Stimulated activated CD8-positive, alpha-beta memory T cell treated with anti-CD3 and anti-CD28 coated beads, Interleukin-7, amount 100 ng/mL, for 1 hour (primary cell): ENCODE results near the gene TMEM225B.
"Not testable (repeated sequence)": the region's sequence is repeated elsewhere in the genome, so short reads cannot be mapped to it uniquely, and the experiment has no call there.

Experiments
- DNase-seq, 2 donors: peaks; one replicate each; pipeline ENCODE4 v3.0.0-alpha.2; 2020; ENCODE audit warnings: low read depth in 2 of 2

Gene TMEM225B

GRCh38 chr7:99579281-99579955 is 18.6 kb upstream of the TMEM225B start:
- DNase-seq, result no peak

DNA sequence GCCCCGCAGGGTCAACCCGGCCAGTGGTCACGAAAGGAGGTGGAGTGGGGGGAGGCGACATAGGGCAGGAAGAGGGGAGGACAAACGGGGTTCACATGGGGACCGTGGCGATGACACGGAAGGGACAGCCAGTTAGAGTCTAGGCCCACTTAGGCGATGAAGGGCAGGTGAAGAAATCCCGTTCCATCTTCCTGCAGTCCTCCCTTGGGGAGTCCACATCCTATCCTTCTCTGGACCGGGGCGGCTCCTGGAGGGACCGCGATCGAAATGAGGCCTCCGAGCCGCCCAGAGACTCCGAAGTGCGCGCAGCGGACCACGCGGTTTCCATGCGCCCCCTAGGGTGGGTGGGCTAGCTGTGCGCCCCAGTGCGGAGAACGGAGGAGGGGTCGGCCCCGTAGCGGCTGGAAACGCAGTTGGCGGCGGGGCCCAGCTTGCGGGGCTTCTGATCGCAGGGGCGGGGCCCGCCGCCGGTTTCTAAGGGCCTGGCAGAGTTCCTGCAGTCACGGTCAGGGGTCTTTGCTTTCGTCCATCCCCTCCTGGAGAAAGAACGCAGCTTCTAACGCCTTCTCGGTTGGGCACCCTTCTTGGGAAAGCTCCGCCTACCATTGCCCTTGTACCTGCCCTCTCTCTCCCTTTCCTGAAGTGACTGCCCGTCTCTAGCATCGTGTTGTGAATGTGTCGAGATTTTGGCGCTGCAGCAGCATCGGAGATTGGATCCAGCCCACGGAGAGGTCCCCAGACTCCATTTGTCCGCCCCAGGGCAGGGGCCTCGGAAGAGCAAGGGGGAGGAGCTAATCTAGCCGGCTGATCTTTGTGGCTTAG is 17.9 kb upstream of the TMEM225B start:
- peak; percentile 37 to 45 for DNase-seq

DNA sequence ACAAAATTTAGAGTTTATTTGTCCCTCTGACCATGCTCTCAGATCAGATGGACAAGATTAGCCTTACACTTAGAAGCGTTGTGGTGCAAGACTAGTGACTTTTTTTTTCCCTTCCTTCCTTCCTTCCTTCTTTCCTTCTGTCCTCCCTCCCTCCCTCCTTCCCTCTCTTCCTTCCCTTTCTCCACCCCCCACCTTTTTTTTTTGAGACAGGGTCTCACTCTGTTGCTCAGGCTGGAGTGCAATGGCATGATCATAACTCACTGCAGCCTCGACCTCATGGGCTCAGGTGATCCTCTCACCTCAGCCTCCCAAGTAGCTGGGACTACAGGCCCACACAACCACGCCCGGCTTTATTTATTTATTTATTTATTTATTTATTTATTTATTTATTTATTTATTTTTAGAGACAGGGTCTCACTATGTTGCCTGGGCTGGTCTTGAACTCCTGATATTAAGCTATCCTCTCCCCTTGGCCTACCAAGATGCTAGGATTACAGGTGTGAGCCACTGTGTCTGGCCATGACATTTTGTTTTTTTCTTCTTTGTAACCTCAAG is 17.2 kb upstream of the TMEM225B start:
- DNase-seq, result not testable (repeated sequence)

DNA sequence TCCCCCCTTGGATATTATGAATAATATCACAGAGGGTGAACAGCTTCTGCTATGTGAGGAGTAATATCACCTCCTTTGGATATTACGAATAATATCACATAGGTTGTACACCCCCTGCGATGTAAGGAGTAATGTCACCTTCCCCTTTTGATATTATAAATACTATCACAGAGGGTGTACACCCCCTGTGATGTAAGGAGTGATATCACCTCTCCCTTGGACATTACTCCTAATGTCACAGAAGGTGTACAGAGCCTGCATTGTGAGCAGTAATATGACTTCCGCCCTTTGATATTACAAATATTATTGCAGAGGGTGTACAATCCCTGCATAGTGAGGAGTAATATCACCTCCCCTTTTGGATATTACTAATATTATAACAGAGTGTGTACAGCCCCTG is 9.2 kb upstream of the TMEM225B start:
- no peak for DNase-seq

GRCh38 chr7:99594948-99595745 is 2.9 kb upstream of the TMEM225B start:
- DNase-seq, result no peak

- DNase-seq, result no peak
Measured at GRCh38 chr7:99596408-99596955, 1.6 kb upstream of the TMEM225B start.

DNA sequence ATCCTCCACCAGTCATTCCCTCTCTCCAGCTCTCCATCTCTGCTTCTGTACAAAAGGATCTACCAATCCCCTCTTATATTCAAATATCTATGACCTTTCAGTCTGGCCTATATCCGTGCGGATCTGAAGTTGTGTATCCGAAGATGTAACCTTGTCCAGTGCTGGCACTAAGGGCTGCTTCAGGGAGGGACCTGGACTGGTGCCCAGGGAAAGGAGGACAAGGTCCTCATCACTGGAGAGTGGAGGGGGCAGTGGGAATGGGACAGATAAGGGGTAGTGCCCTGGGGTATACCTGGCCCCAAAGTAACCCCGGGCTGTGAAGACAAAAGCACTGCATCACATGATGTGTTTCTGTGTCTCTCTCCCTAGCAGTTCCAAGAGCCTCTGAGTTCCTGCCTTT is 1.8 kb downstream of the TMEM225B start:
- no peak for DNase-seq

- no peak for DNase-seq
Measured at GRCh38 chr7:99601656-99602310, 3.7 kb downstream of the TMEM225B start.

GRCh38 chr7:99605527-99605926 is 7.5 kb downstream of the TMEM225B start:
- DNase-seq, result no peak

- DNase-seq, result no peak
Measured at GRCh38 chr7:99606531-99606930, 8.5 kb downstream of the TMEM225B start.

- no peak for DNase-seq
Measured at GRCh38 chr7:99607548-99607947, 9.5 kb downstream of the TMEM225B start.

DNA sequence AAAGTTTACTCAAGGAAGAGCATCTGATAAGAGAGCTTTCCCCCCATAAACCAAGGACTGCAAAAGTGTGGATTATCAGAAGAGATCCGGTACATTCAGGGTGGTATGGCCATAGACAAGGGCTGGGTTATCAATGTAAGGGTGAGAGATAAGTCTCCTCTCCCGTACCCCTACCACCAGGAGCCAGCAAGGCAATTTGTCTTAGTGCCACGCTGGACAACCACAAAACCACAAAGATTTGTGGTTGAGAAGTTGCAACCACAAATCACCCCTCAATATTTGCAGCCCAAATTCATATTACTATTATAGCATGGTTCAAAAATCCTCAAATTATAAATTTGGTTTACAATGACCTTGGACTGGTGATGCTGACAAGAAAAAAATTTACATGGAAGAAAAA is 16.4 kb downstream of the TMEM225B start:
- no peak for DNase-seq

- no peak for DNase-seq
Measured at GRCh38 chr7:99615989-99616358, 17.9 kb downstream of the TMEM225B start.

- peak; percentile 65 to 73 for DNase-seq
Measured at GRCh38 chr7:99616359-99617191, 18.5 kb downstream of the TMEM225B start, which contains the start of gene ZSCAN25. TSS of gene ZSCAN25 (plus strand) at chr7:99616946. CDS start at chr7:99619607, 2,661 bp downstream.

- no peak for DNase-seq
Measured at GRCh38 chr7:99617192-99617781, 19.2 kb downstream of the TMEM225B start.

DNA sequence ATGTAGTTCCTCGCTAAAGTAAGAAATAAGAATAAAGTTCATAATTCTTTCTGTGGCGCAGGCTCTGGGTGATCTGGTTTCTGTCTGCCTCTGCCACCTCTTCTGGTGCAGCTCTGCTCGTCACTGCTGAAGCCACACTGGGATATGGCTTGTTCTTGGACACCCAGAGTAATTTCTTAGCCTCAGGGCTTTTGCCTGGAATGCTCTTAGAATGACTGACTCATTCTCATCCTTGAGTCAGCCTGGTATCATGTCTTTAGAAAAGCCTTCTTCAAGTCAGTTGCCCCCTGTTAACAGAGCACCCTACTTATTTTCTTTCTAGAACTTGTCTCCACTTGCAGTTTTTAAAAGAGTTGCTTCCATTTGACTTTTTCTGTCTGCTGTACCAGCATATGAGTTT is 20.7 kb downstream of the TMEM225B start:
- DNase-seq, result no peak

DNA sequence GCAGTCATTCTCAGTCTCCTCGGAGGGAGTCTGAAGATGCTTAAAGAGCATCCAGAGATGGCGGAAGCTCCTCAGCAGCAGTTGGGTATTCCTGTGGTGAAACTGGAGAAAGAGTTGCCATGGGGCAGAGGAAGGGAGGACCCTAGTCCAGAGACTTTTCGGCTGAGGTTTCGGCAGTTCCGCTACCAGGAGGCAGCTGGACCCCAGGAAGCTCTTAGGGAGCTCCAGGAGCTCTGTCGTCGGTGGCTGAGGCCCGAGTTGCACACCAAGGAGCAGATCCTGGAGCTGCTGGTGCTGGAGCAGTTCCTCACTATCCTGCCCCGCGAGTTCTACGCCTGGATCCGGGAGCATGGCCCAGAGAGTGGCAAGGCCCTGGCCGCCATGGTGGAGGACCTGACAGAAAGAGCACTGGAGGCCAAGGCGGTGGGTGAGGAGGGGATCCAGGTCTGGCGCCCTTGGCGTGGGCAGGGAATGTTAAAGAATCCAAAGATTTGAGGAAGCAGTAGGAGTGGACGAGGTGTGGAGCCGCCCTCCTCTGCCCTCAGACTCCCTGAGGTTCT is 21.6 kb downstream of the TMEM225B start:
- no peak for DNase-seq

- no peak for DNase-seq
Measured at GRCh38 chr7:99621271-99621670, 23.2 kb downstream of the TMEM225B start.

DNA sequence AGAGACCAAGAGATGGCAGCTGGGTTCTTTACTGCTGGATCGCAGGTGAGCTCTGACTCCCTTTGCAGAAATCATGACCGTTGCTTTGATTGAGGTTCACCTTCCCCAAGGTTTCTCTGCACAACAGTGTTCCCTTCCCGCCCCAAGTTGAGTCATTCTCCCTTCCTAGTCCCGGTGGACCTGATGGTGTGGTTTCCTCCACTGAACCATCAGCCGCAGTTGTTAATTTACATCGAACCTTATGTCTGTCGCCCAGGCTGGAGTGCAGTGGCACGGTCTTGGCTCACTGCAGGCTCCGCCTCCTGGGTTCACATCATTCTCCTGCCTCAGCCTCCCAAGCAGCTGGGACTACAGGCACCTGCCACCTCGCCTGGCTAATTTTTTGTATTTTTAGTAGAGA is 24.5 kb downstream of the TMEM225B start:
- no peak for DNase-seq
